ENCODE data around the gene OASL. TPM values are rescaled to one million over a fixed set of nuclear protein-coding genes. Genes with fewer than 3 reads are reported as not detected.
"Not testable (repeated sequence)": the region's sequence is repeated elsewhere in the genome, so short reads cannot be mapped to it uniquely, and the experiment has no call there.

The OASL gene
- total and polyA plus RNA-seq, 12 donors, result 0.06 to 1.9 (median 0.56) TPM; not detected in 1

DNA sequence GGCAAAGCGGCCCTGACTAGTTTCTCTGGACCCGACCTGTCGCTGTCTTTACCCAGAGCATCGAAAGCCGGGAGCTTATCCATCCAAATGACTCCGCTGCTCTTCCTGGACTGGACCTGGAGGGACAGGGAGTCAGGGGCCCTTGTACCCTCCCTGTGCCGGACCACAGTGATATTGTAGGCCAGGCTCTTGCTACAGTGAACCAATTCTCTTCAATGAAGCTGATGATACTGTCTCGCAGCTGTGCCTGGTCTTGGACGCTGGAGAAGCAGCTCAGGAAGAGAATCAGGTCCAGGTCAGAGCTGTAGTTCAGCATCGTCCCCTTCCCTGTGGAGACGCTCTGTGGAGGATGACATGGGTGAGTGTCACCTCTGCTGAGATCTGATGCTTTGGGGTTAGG lies 14.7 kb upstream of the OASL start:
- TF ChIP-seq, protein P1, sequence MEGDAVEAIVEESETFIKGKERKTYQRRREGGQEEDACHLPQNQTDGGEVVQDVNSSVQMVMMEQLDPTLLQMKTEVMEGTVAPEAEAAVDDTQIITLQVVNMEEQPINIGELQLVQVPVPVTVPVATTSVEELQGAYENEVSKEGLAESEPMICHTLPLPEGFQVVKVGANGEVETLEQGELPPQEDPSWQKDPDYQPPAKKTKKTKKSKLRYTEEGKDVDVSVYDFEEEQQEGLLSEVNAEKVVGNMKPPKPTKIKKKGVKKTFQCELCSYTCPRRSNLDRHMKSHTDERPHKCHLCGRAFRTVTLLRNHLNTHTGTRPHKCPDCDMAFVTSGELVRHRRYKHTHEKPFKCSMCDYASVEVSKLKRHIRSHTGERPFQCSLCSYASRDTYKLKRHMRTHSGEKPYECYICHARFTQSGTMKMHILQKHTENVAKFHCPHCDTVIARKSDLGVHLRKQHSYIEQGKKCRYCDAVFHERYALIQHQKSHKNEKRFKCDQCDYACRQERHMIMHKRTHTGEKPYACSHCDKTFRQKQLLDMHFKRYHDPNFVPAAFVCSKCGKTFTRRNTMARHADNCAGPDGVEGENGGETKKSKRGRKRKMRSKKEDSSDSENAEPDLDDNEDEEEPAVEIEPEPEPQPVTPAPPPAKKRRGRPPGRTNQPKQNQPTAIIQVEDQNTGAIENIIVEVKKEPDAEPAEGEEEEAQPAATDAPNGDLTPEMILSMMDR (IDR thresholded peaks at IDR 0.05), result no peak
- TF ChIP-seq POLR2A (IDR thresholded peaks at IDR 0.05), result no peak
- Histone ChIP-seq H3K36me3 (replicated peaks in 1 of 2) (no peaks in the 10 kb centered on the region), H3K27ac (no peak overlapping the region), H3K4me3 (no peak overlapping the region), H3K27me3 (no peaks in the 10 kb centered on the region), H3K4me1 (replicated peaks in 1 of 2) (no peaks in the 10 kb centered on the region), H3K9me3 (replicated peaks in 1 of 3) (no peaks in the 10 kb centered on the region)
- no peak for DNase-seq
- intact Hi-C loops (cut with DNase I), result no loop called here
- WGBS, 4 donors, result 83 to 94% (median 89%) methylated on average over 6 to 11 of the region's 11 CpGs

DNA sequence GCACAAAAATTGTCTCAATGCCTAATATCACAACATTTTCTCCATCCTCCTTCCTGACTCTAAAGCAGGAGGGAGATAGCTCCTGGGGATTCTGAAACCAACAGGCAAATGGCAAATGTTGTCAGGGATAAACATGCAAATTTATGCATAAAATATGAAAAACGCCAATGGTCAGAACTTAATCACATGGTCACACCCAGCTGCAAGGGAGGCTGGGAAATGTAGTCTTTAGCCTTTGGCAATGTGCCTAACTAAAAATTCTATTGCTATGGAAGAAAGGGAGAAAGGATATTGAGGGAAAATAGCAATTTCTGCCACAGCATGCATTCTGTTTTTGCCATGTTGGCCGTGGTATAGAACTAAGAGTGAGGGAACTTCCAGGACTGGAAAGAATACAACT lies 11.7 kb upstream of the OASL start:
- Histone ChIP-seq H3K27me3 (no peaks in the 10 kb centered on the region), H3K4me3 (no peak overlapping the region), H3K9me3 (replicated peaks in 1 of 3) (no peaks in the 10 kb centered on the region), H3K4me1 (replicated peaks in 1 of 2) (no peaks in the 10 kb centered on the region), H3K36me3 (replicated peaks in 1 of 2) (no peaks in the 10 kb centered on the region), H3K27ac (no peak overlapping the region)
- DNase-seq, result no peak
- 48 to 70% (median 58%) methylated on average over 2 of the region's 2 CpGs for WGBS, 4 donors
- no peak for TF ChIP-seq POLR2A (IDR thresholded peaks at IDR 0.05)
- TF ChIP-seq, protein P1 (IDR thresholded peaks at IDR 0.05), result no peak
- intact Hi-C loops (cut with DNase I), result no loop called here

DNA sequence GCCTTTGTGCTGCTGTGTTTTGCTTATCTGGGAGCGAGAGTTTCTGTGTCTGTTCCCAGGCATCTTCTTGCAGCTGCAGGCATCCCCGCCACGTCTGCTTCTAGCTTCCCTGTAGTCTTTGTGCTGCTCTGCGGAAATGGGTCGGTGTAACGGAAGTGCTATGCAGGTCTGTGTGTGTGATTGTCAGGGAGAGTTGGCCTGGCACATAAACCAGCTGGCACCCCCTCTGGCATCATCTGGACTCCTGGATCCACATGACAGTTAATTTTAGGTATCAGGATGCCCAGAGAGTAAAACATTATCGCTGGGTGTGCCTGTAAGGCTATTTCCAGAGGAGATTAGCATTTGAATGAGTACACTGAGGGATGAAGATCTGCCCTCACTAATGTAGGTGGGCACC lies 9.4 kb upstream of the OASL start:
- Histone ChIP-seq H3K36me3 (replicated peaks in 1 of 2) (no peaks in the 10 kb centered on the region), H3K4me3 (no peak overlapping the region), H3K4me1 (replicated peaks in 1 of 2) (no peaks in the 10 kb centered on the region), H3K27me3 (no peaks in the 10 kb centered on the region), H3K27ac (no peak overlapping the region), H3K9me3 (replicated peaks in 1 of 3) (no peaks in the 10 kb centered on the region)
- intact Hi-C loops (cut with DNase I), result no loop called here
- 70 to 81% (median 74%) methylated on average over 5 to 7 of the region's 7 CpGs for WGBS, 4 donors
- DNase-seq, result no peak
- TF ChIP-seq POLR2A (IDR thresholded peaks at IDR 0.05), result no peak
- TF ChIP-seq, protein P1 (IDR thresholded peaks at IDR 0.05), result no peak

DNA sequence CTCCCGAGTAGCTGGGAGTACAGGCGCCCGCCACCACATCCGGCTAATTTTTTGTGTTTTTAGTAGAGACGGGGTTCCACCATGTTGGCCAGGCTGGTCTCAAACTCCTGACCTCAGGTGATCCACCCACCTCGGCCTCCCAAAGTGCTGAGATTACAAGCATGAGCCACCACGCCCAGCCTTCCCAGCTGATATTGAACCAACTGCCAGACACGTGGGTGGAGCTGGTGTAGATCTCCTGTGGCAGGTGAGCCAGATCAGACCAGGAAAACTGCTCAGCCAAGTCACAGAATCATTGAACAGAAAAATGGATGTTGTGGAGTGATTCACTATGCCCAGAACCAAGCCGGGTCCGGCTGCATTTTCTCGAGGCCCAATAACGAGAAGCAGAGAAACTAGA lies 8.4 kb upstream of the OASL start:
- DNase-seq; H3K27me3 ChIP-seq; H3K27ac ChIP-seq; H3K9me3 ChIP-seq (replicated peaks in 1 of 3); H3K36me3 ChIP-seq (replicated peaks in 1 of 2); H3K4me3 ChIP-seq; H3K4me1 ChIP-seq (replicated peaks in 1 of 2); intact Hi-C loops (cut with DNase I): not testable (repeated sequence)
- WGBS, 4 donors, result 82 to 90% (median 87%) methylated on average over 12 of the region's 12 CpGs

DNA sequence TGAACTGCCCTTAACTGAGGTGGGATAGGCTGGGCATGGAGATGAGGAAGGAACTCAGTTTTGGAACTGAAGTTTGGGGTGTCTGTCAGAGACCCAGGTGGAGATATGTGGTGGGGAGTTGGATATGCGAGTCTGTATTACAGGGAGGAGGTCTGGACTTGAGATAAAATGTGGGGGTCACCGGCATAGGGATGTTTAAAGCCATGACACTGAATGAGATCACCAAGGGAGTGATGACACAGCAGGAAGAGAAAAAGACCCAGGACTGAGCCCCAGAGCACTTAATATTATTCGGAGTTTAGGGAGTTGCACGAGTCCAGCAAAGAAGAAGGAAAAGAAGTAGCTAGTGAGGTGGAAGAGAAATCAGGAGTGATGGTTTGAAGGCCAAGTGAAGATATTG lies 4.0 kb upstream of the OASL start:
- H3K4me3 ChIP-seq, result no peak overlapping the region
- H3K27ac ChIP-seq, result no peak overlapping the region
- H3K36me3 ChIP-seq (replicated peaks in 1 of 2), result no peaks in the 10 kb centered on the region
- no peak for TF ChIP-seq POLR2A (IDR thresholded peaks at IDR 0.05)
- TF ChIP-seq, protein P1 (IDR thresholded peaks at IDR 0.05), result no peak
- intact Hi-C loops (cut with DNase I), result no loop called here
- peaks cover 0 to 6% of the 10 kb centered on the region in 2 donors for H3K4me1 ChIP-seq (replicated peaks in 1 of 2)
- H3K9me3 ChIP-seq (replicated peaks in 1 of 3), result no peaks in the 10 kb centered on the region
- no peaks in the 10 kb centered on the region for H3K27me3 ChIP-seq
- DNase-seq, result no peak
- 71 to 86% (median 80%) methylated on average over 4 of the region's 4 CpGs for WGBS, 4 donors
